Esophagus squamous epithelium (tissue), 4 donors: Measurements from ENCODE around the gene METTL24.

ENCODE experiments used
- POLR2A ChIP-seq, 4 donors: fragments of 450-650 bp; IDR thresholded peaks; one replicate each; pipeline ENCODE4 v1.6.1; 2017; ENCODE audit warnings: antibody characterized with exemption in 4 of 4, mild to moderate bottlenecking in 4 of 4, moderate library complexity in 3 of 4
- TF ChIP-seq, protein P1 (sequence below), 6 experiments: fragments of 450-650 bp in 4 of 6; fragments of 200-600 bp in 2 of 6; sonication (generic) in 2 of 6; IDR thresholded peaks; one replicate each; pipeline ENCODE4 v1.5.1; 2016 to 2019; ENCODE audit warnings: antibody characterized with exemption in 6 of 6, mild to moderate bottlenecking in 4 of 6, moderate library complexity in 4 of 6

DNA sequence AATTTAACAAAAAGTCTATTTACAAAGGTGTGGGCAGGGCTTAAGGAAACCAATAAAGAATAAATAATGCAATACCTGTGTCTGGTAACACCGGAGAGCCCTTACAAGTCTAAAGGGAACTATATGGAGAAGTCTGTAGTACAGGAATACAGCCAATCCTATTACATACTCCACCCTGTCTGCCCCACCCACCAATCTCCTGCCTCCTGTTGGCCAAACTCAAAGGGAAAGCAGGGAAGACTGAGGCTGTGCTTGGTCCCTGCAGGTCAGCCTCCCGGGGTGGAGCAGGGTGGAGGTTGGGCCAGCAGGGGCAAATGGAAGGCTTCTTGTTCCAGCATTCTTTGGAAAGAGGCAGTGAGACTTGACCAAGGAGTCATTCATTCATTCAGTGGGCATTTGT lies 31.5 kb downstream of the METTL24 start:
- TF ChIP-seq, protein P1, sequence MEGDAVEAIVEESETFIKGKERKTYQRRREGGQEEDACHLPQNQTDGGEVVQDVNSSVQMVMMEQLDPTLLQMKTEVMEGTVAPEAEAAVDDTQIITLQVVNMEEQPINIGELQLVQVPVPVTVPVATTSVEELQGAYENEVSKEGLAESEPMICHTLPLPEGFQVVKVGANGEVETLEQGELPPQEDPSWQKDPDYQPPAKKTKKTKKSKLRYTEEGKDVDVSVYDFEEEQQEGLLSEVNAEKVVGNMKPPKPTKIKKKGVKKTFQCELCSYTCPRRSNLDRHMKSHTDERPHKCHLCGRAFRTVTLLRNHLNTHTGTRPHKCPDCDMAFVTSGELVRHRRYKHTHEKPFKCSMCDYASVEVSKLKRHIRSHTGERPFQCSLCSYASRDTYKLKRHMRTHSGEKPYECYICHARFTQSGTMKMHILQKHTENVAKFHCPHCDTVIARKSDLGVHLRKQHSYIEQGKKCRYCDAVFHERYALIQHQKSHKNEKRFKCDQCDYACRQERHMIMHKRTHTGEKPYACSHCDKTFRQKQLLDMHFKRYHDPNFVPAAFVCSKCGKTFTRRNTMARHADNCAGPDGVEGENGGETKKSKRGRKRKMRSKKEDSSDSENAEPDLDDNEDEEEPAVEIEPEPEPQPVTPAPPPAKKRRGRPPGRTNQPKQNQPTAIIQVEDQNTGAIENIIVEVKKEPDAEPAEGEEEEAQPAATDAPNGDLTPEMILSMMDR (IDR thresholded peaks at IDR 0.05): no peak
- TF ChIP-seq POLR2A (IDR thresholded peaks at IDR 0.05): no peak
